Iris pigment epithelial cell (primary cell): ENCODE data around the gene SLC39A11.

ENCODE experiments used
- DNase-seq: peaks from one replicate; pipeline ENCODE4 v3.0.0-alpha.2; 2011; ENCODE audit warnings: low read depth

The SLC39A11 gene

DNA sequence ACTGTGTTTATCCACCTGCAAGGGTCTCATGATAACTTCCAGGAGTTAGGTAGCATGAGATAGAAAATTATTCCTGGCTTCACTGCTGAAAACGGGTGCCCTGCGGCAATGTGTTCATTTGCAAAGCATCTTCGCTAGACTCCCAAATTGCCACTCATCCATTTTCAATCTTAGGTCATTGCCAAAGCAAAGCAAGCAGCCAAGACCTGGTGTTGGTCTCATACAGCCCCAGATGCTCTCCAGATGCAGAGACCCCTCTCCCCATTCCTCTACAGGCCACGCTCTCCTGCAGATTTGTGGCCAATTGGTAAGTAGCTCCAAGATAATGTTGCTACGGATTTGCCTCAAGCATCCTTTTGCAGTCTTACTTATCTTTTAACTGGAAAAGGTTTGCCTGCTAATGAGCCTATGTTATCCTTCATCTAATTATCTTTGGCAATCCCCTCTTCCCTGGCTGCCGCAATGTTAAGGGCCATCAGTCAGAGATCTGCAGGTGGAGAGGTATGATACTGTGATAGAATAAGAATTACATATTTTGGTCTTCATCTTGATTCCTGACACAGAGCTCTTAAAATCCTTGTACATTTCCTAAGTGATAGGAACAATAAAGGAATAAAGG lies 222.0 kb downstream of the SLC39A11 start:
- no peak for DNase-seq

DNA sequence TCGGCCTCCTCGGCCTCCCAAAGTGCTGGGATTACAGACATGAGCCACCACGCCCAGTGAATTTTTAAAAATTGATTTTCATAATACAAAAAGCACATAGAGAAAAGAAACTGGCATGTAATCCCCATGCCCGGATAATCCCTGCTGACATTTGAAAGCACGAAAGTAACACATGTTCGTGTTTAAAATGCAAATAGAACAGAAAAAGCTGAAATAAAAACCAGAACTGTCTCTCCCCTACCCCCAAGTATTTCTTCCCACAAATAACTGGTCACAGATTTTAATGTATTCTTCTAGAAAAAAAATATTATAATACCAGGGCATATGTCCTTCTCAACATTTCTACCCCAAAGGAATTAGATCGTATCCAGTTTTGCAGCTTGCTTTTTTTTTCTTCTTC lies 222.9 kb downstream of the SLC39A11 start:
- DNase-seq, result no peak

DNA sequence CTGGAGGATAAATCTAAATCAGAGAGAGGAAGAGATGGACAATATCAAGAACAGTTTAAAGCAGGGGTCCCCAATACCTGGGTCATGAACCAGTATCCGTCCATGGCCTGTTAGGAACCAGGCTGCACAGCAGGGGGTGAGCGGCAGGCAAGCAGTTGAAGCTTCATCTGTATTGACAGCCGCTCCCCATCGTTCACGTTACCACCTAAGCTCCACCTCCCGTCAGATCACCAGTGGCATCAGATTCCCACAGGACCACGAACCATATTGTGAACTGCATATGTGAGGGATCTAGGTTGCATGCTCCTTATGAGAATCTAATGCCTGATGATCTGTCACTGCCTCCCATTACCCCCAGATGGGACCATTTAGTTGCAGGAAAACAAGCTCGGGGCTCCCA lies 226.5 kb downstream of the SLC39A11 start:
- no peak for DNase-seq

DNA sequence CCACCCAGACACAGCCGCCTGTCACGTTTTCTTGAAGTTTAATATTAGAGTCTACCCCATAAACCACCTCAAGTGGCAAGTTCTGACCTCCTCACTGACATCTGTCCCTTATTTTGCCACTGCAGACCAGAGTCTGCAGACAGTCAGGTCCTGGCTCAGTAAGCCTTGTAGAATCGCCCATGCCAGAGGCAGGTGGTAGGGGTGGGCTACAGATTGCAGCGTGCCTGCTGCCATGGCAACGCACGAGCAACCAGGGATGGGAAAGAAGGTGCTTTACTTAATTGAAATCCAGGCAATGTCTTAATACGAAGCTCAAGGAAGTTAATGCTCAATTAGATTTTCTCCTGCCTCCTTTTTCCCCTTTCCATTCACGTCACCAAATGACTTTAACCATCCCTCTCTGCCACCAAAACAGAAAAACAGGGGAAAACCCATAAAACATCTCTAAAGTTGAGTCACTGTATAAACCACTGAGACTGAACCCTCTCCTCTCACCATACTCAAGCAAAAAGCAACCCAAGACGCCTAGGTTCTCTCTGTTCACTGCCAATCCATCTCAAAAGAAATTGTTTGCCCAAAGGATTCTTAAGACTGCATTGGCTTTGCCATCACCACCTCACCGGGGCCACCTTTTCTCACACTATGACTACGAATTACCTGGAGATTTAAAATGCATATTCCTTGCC lies 228.8 kb downstream of the SLC39A11 start:
- DNase-seq, result no peak

DNA sequence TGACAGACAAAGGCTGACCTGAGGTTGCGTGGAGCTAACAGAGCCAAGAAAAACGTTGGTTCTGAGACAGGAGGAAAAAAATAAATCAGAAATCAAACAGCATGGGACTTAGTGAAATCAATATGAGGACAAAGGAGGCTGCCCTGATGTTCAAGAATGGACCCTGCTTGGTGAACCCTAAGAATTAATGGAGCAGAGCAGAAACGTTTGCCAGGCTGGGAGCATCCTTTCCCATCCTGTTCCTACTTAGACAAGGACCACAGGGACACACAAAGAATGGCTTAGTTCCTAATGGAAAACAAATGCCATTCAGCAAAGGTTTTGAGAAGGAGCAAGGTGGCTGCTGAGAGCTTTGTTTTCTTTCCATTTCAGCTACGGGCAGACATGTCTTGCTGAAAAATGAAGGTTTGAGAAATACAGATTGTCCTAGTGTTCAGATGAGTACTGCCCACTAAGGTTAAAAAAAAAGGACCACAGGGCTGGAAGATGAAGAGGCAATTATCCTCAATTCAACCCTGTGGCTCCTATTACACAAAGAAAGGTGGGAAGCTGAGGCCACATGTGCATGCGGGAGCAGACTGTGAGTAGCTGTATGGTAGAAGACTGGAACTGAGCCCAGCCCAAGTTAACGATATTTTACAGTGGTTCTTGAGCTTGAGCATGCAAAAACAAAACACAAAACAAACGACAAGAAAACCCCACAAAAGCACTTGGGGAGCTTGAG lies 230.1 kb downstream of the SLC39A11 start:
- no peak for DNase-seq

DNA sequence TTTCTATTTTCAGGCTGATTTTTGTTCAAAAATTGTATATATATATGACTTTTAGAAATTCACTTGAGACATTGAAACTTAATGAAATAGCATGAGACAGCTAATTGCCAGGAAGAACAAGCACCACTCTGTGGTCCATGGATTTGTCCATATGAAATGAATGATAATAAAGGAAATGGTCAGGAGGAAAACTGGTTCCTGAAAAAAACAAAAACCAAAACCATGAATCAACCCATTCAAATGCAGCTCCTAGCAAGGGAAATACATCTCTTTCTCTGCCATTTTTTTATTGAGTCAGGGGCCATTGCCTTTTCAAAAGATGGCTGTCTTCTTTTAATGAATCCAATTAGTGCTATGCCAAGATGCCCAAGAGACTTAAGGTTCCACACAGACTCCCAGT lies 230.7 kb downstream of the SLC39A11 start:
- no peak for DNase-seq

DNA sequence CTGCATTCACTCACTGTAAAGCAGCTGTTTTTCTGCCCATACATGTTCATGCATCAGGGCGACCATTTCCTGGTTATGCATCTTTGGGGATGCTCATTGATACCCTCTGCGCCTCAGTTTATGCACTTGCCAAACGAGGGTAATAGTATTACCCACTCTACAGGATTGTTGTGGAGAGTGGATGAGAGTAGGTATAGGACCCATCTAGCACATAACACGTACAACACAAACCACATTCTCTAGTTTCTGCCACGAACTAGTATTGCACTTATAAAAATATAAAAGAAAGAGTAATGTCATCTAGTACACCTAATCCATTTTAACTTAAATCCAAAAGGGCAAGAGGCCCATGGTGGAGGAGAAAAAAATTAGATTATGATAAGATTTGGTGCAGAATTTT lies 231.7 kb downstream of the SLC39A11 start:
- no peak for DNase-seq

DNA sequence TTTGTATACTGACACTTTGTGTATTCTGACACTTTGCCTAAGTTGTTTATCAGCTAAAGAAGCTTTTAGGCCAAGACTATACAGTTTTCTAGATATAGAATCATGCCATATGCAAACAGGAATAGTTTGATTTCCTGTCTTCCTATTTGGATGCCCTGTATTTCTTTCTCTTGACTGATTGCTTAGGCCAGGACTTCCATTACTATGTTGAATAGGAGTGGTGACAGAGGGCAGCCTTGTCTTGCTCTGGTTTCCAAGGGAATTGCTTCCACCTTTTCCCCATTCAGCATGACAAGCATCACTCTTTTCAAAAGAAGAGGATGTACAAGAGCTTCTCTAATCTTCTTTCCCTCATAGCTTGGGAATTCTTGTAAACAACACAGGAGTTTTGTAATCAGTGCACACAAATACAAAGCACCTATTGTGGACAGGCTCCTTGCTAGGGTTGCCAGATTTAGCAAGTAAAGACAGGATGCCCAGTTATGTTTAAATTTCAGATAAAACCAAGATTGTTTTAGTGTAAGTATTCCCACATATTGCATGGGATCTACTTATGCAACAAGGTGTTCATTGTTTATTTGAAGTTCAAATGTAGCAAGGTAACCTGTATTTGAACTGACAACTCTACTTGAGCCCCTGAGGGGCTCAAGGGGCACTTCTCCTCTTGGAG lies 233.5 kb downstream of the SLC39A11 start:
- no peak for DNase-seq

DNA sequence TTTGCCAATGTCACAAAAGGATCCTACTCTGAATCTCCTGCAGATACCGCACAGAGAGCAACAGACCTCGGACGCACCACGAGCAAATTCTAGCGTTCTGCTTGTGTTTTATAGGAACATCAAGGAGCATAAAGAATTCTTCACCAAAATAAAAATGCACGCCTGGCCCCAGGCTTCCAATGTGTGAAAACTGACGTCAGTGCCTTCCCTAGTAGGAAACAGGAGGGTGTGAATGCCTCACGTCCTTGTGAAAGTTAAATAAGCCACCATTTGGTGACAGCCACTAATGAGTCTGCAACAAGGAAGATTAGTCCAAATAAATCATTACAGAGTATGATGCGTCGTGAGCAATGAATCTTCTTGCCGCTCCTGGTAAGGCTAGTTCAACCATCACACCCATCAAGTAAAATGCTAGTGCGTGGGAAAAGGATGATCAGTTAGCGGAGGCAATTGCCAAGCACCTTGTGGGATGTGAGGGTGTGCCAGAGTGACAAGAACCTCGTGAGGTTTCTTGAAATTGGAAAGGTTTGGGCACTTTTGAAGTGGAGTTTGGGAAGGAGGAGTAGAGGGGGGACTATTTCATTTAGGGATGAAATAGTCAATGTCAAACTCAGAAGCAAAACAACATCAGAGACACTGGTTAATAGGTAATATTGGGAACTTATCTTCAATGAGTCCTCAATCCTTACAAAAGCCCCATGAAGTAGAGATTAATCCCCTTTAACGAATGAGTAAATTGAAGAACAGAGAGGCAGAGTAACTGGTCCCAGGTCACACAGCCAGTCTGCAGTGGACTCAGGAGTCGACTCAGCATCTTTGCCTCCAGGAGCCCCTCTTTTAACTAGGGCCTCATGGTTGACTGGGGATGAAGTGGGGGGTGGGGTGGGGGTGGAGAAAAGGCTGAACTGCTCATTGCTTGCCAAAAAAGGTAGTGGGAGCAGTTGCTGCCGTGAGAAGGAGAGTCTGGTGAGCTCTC lies 238.8 kb downstream of the SLC39A11 start:
- no peak for DNase-seq

DNA sequence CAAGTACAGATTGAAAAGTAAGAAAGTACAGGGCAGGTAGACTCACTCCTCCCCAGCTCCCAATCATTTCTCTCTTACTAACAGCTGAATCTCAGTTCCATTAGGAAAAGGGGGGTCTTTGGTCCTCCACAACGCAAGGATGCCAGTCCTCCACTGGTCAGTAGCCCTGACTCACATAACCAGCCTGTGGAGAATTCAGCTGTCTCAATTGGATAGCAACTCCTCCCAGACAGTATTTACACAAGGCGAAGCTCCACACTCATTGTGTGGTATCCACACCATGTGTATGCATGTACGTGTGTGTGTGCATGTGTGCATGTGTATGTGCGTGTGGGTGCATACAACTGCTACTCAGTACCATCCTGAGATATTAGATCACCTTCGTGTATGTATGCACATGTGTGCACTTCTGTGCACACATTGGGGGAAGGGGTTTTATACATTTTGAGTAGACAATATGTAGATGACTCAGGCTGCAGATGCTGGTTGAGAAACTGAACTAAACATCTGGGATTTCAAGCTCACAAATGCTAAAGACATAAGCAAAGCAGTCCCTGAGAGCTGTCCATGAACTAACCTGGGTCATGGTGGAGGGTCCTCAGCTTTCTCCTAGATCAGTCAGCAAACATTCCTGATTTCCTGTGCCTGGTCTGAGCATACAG lies 240.1 kb downstream of the SLC39A11 start:
- no peak for DNase-seq

DNA sequence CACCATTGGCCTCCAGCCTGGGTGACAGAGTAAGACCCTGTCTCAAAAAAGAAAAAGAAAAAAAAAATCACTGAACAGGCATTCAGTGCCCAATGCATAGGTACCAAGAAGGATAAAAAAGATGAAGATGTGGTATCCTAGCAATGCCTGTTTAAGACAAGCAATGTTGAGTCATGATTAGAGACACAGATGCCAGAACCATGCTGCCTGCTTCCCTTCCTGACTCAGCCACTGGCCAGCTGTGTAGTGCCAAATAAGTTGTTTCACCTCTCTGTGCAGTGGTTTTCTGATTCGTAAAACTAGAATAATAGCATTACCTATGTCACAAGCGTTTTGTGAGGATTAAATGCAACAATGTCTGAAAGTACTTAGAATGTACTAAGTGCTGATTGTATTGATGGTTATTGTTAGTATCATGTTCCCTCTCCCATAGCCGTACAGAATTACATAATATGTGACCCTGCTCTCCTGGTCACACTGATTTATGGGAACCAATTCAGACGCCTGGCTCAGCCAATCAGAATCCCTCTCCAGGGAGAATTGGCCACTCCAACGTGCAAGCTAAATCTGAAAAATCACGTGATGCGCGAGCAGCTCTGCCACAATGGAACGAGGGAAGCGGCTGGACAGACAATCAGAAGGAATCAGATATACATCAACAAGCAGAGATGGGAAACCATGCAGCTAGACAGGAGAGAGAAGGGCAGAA lies 241.9 kb downstream of the SLC39A11 start:
- peak; percentile 65 for DNase-seq

DNA sequence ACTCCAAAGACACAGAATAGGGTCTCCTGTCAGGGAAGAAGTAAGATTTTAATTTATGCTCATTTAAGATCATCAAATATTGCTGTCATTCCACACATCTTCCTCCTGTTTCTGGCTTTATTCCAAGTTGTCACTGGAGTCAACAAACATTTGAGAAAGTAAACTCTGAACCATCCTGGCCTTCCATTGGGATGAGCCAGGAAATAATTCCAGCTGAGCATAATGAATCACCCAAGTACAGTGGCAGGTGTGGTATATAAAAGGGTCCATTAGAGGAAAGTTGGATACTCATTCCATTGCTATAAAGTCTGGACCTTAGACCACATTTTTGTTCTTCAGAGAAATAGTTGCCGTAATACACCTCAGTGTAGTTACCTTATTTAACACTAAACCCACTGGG lies 246.1 kb downstream of the SLC39A11 start:
- no peak for DNase-seq

DNA sequence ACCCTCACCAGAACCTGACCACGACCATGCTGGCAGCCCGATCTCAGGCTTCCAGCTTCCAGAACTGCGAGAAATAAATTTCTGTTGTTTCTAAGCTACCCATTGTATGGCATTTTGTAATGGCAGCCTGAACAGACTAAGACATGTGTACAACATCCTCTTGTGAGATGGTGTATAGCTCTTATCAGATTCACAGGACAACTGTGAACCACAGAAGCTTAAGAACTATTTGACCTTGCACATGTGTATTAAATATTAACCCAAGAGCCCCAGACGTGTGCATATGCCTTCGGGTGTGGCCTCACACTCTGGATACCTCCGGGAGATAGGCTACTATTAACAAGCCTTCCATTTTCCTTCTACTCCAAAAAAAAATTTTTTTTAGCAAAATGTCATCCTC lies 248.9 kb downstream of the SLC39A11 start:
- DNase-seq, result no peak

DNA sequence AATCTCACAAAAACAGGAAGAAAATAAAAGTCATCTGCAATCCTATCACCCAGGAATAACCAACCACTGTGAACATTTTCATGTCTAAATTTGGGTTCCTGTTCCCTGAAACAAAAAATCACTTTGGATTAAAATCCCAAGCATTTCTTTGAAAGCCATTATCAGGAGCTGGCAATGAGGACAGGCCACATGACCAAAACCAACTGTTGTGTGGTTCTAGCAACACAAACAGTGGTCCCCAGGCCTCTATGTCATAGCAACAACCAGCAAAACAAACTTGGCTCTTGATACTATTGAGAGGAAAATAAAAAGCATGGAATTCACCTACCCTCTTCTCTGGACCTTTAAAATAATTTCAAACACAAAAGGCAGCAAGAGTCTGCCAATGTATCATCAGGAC lies 252.5 kb downstream of the SLC39A11 start:
- DNase-seq, result no peak

DNA sequence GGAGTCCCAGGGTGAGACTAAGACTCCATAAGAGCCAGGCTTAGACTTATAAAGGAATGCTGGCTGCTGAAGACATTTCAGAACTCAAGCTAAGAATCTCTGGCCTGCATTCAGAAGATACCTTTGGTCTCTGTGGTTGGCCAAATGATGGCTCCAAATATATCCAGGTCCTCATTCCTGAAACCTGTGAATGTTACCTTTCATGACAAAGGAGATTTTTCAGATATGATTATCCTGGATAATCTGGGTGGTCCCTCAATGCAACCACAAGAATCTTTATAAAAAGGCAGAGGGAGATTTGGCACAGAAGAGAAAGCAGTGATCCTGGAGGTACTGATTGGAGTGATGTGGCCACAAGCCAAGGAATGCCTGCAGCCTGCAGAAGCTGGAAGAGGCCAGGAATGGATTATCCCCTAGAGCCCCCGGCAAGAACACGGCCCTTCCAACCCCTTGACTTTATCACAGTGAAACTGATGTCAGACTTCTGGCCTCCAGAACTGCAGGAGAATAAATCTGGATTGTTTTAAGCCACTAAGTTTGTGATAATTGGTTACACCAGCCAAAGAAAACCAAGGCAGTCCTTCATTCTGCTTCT lies 253.3 kb downstream of the SLC39A11 start:
- DNase-seq, result no peak

DNA sequence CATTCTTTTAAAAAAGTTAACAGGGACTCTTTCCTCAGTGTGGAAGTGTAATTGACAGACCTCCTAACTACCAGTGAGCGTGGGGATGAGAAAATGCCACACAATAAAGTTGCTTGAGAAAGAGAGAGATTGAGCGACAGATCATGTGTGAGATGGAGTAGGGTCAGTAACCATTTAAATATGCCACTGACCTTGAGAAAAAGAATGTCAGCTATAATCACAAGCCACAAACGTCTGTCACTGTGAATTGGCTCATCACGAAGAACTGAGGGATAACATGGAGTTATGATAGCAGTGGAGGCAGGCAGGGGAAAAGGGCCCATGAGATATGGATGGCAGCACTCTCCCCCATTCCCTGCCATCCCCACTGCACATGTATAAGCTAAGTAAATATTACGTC lies 253.9 kb downstream of the SLC39A11 start:
- peak; percentile 5 for DNase-seq

DNA sequence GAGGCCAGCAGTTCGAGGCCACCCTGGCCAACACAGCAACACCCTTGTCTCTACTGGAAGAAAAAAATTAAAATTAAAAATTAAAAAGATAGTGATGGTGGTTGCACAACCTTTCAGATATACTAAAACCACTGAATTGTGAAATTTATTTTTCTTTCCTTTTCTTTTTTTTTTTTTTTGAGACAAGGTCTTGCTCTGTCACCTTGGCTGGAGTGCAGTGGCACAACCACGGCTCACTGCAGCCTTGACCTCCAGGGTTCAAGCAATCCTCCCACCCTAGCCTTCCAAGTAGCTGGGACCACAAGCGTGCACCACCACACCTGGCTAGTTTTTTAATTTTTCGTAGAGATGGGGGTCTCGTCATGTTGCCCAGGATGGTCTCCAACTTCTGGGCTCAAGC lies 254.4 kb downstream of the SLC39A11 start:
- DNase-seq, result no peak

DNA sequence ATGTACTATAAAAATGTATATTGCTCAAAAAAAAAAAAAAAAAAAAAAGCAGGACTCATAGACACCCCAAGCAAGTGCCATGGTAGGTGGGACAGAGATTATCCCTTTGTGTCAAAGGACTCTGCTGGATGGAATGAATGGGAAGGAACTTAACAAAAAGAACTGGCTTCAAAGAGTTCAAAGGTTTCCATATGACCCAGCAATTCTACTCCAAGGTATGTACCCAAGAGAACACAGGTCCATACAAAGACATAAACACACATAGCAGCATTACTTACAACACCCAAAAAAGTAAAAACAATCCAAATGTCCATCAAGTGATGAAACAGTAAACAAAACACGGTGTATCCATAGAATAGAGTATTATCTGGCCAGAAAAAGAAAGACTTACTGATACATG lies 255.2 kb downstream of the SLC39A11 start:
- no peak for DNase-seq

DNA sequence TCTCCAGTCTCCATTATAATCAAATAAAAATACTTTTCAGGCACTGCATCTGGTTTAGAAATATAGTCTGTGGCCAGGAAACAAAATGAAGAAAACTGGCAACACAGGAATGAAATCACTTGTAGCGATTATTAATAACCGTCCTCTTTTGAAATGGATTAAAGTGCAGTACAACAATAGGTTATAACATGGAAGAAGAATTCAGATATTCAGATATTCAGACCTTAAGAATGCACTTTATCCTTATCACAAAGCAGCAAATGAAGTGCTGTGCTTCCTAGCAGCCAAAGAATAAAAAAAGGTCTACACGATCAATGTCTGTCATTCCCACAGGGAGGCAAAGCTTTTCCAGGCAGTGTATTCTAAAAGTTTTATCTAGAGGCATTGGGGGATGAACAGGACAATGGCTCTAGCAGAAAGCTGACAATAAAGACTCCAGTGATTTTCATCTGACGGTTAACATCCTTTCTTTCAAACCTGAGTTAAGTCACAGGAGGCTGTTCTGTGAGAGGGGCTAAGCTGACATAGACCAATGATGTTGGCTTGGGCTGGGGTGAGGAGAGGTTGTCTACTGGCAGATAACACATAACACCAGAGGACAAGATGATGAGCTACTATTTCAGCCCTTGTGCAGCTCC lies 259.2 kb downstream of the SLC39A11 start:
- DNase-seq, result no peak

DNA sequence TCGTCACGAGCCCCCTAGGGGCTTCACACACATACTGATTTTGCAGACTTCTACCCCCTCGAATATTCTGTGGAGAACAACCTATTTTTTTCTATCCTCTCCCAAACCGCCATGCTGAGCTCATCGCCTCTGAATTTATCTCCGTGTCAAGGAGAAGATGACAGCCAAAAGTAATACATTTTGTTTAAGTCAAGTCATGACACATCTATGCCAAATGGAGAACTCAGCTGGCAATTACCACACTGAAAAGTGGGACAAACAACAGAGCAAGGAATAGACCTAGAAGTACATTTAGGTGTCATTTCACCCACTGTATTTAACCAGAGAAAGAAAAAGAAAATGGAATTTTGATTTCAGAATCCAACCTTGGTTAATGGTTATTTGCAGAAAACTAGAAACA lies 260.2 kb downstream of the SLC39A11 start:
- DNase-seq, result no peak
